K562 (cell line): Measurements from ENCODE around the gene TXNRD1.

ENCODE experiments used
- AFF4 ChIP-seq: sonication (generic); formaldehyde crosslinking; IDR thresholded peaks from 2 replicates; pipeline ENCODE4 v1.8.0; 2023; ENCODE audit warnings: mild to moderate bottlenecking, missing genetic modification reagents
- HMG20B ChIP-seq: fragments of 250-450 bp; sonication (Bioruptor Pico); IDR thresholded peaks from 2 replicates; pipeline ENCODE4 v1.5.0; 2021; ENCODE audit warnings: mild to moderate bottlenecking
- POLR2A ChIP-seq: fragments of 450-650 bp; conservative IDR thresholded peaks from 2 replicates; pipeline ENCODE4 v1.6.1; 2016
- WHSC1 ChIP-seq: IDR thresholded peaks from one replicate; pipeline ENCODE4 v1.6.1; 2012; ENCODE audit warnings: low read length, control low read depth, inconsistent platforms
- ZNF311 ChIP-seq: fragments of 250-450 bp; sonication (Bioruptor Pico); IDR thresholded peaks from 2 replicates; pipeline ENCODE4 v1.4.0; 2020; ENCODE audit warnings: mild to moderate bottlenecking, moderate library complexity

GRCh38 chr12:104243551-104243950 lies 28.0 kb downstream of the TXNRD1 start:
- TF ChIP-seq AFF4 (CRISPR knock-in tag) (no peak), HMG20B (CRISPR knock-in tag) (no peak), WHSC1 (no peak), POLR2A (no peak), ZNF311 (CRISPR knock-in tag) (no peak)
